ENCODE measurements around the gene IL1F10. TPM values are rescaled to one million over a fixed set of nuclear protein-coding genes. Genes with fewer than 3 reads are reported as not detected.

IL1F10 gene
- total and polyA plus RNA-seq, 2 of the 8 experiments (the other 6 are each of a cell fraction or from before 2014, with no cell fraction given): not detected

GRCh38 chr2:113122364-113122763, 54.6 kb downstream of the IL1F10 start:
- no peak overlapping the region for H3K4ac ChIP-seq (replicated peaks; ENCODE audit: insufficient read length, low read depth, low read length)
- no peaks in the 10 kb centered on the region for H3K23me2 ChIP-seq (ENCODE audit: low read depth, low read length)
- no peak overlapping the region for H2BK5ac ChIP-seq (ENCODE audit: low read depth, low read length)
- H3K79me1 ChIP-seq (ENCODE audit: low read depth, low read length): no peaks in the 10 kb centered on the region
- no peak overlapping the region for H3K18ac ChIP-seq (ENCODE audit: extremely low read depth, low read length)
- no peaks in the 10 kb centered on the region for H3K79me2 ChIP-seq (ENCODE audit: control insufficient read depth in 1 of 2, insufficient read depth in 2 of 2, low read length in 2 of 2)
- no peaks in the 10 kb centered on the region for H3K36me3 ChIP-seq (ENCODE audit: control insufficient read depth in 2 of 4, insufficient read depth in 4 of 4, low read length in 3 of 4)
- no peak overlapping the region for H4K8ac ChIP-seq (ENCODE audit: extremely low read depth, insufficient read depth, low read length)
- H4K5ac ChIP-seq (ENCODE audit: insufficient read length, low read depth, low read length): no peak overlapping the region
- H3K9ac ChIP-seq (replicated peaks in 1 of 4; ENCODE audit: extremely low read depth in 1 of 4, low read depth in 3 of 4, low read length in 3 of 4): no peak overlapping the region
- TF ChIP-seq PHF8 (conservative IDR thresholded peaks at IDR 0.05; ENCODE audit: low read depth, low read length) (no peak), CHD2 (IDR thresholded peaks at IDR 0.05; ENCODE audit: low read length) (no peak)
- no peaks in the 10 kb centered on the region for H3K27me3 ChIP-seq (replicated peaks in 1 of 4; ENCODE audit: control insufficient read depth in 3 of 4, extremely low read depth in 1 of 4, insufficient read depth in 3 of 4, low read length in 3 of 4)
- no peak overlapping the region for H3K27ac ChIP-seq (ENCODE audit: low read depth, low read length)
- no peak overlapping the region for H2BK15ac ChIP-seq (ENCODE audit: low read length)
- no peak overlapping the region for H2BK120ac ChIP-seq (replicated peaks; ENCODE audit: low read depth, low read length)
- H2BK20ac ChIP-seq (ENCODE audit: low read length): no peak overlapping the region
- H3K56ac ChIP-seq (replicated peaks; ENCODE audit: insufficient read length, low read depth, low read length): no peak overlapping the region
- no peak for FAIRE-seq
- H3K4me3 ChIP-seq (ENCODE audit: extremely low read depth in 1 of 4, insufficient read depth in 2 of 4, low read depth in 3 of 4, low read length in 4 of 4): no peak overlapping the region
- POLR2A ChIA-PET (ENCODE audit: partially characterized antibody): no interaction called here
- 90% methylated on average over 4 of the region's 4 CpGs; no CpG with 5 or more reads in 1 of the 2 experiments for WGBS, 2 experiments (ENCODE audit: extremely low coverage in 1 of 2, insufficient coverage in 1 of 2, insufficient read length in 1 of 2, insufficient replicate concordance in 2 of 2, low coverage in 1 of 2, low lambda C conversion rate in 2 of 2, missing lambda C conversion rate in 1 of 2)
- no peak overlapping the region for H3K14ac ChIP-seq (ENCODE audit: insufficient read length)
- H3K4me1 ChIP-seq (replicated peaks in 1 of 4; ENCODE audit: control insufficient read depth in 3 of 4, insufficient read depth in 4 of 4, low read length in 3 of 4): no peaks in the 10 kb centered on the region
- no peak overlapping the region for H3K23ac ChIP-seq (ENCODE audit: insufficient read length)
- H3K4me2 ChIP-seq (ENCODE audit: insufficient read depth in 1 of 2, low read depth in 2 of 2, low read length in 2 of 2): no peak overlapping the region
- no peak overlapping the region for H2AFZ ChIP-seq (ENCODE audit: low read length)
- H3K9me3 ChIP-seq (ENCODE audit: insufficient read depth in 2 of 2, low read depth in 1 of 2, low read length in 1 of 2): no peaks in the 10 kb centered on the region
- CTCF ChIA-PET (ENCODE audit: partially characterized antibody): interaction anchor here (0.8 to 10.3 kb wide), 7 partner anchors 11 to 268 kb away, joined by 3 to 71 read pairs (median 4); no protein-coding TSS in a partner anchor
- H2BK12ac ChIP-seq (ENCODE audit: low read depth, low read length): no peak overlapping the region
- no peak overlapping the region for H2AK5ac ChIP-seq (ENCODE audit: low read depth, low read length)
- peak in 1 of 2 experiments; percentile 1 for DNase-seq (ENCODE audit: low read depth in 1 of 2, low spot score in 2 of 2)
- H4K20me1 ChIP-seq (replicated peaks in 1 of 2; ENCODE audit: control insufficient read depth in 1 of 2, insufficient read depth in 2 of 2, low read length in 2 of 2): peaks cover 0 to 2% of the 10 kb centered on the region in 2 experiments
- no peak overlapping the region for H4K91ac ChIP-seq (replicated peaks; ENCODE audit: insufficient read length, low read length)
